Neuron (in vitro differentiated cells): ENCODE data around the gene KIF6.
"Not testable (repeated sequence)": the region's sequence is repeated elsewhere in the genome, so short reads cannot be mapped to it uniquely, and the experiment has no call there.

ENCODE experiments used
- H2AFZ ChIP-seq: one replicate; pipeline ENCODE4 v1.6.1; 2013; ENCODE audit warnings: low read depth, mild to moderate bottlenecking, inconsistent platforms, low read length, moderate library complexity
- H3K27me3 ChIP-seq: one replicate; pipeline ENCODE4 v1.6.1; 2013; ENCODE audit warnings: low read length; ENCODE audit not compliant: insufficient read depth
- H3K36me3 ChIP-seq: one replicate; pipeline ENCODE4 v1.6.1; 2013; ENCODE audit warnings: low read length; ENCODE audit not compliant: insufficient read depth
- H3K4me1 ChIP-seq: one replicate; pipeline ENCODE4 v1.6.1; 2013; ENCODE audit warnings: low read length; ENCODE audit not compliant: insufficient read depth
- H3K4me3 ChIP-seq: 2 replicates; pipeline ENCODE4 v1.5.1; 2013; ENCODE audit warnings: mild to moderate bottlenecking, low read length, moderate library complexity
- H3K9me3 ChIP-seq: one replicate; pipeline ENCODE4 v1.6.1; 2013; ENCODE audit warnings: low read length

Gene KIF6

DNA sequence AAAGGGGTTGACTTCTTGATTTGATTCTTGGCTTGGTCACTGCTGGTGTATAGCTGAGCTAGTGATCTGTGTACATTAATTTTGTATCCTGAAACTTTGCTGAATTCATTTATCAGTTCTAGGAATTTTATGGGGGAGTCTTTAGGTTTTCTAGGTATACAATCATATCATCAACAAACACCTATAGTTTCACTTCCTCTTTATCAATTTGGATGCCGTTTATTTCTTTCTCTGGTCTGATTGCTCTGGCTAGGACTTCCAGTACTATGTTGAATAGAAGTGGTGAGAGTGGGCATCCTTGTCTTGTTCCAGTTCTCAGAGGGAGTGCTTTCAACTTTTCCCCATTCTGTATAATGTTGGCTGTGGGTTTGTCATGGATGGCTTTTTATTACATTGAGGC lies 245.4 kb downstream of the KIF6 start:
- not testable (repeated sequence) for H2AFZ ChIP-seq, H3K36me3 ChIP-seq, H3K9me3 ChIP-seq, H3K27me3 ChIP-seq, H3K4me1 ChIP-seq, H3K4me3 ChIP-seq

DNA sequence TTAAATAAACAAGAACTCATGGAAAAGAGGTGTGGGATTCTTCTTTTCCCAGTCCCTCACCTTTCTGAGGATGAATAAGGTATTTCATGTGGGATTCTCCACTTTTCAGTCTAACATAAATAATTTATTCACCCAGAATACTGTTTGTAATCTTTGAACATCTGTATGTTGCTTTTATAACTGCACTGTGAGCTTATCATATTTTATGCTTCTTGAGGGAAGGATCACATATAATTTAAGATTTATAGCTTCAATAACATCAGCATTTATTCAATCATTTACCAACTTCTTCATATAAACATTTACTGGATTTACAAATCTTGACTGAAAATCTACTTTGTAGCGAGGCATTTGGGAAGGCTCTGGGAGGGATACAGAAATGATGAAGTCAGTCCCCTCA lies 248.5 kb downstream of the KIF6 start:
- no peaks in the 10 kb centered on the region for H3K36me3 ChIP-seq
- H2AFZ ChIP-seq, result no peak overlapping the region
- no peak overlapping the region for H3K4me3 ChIP-seq
- no peaks in the 10 kb centered on the region for H3K27me3 ChIP-seq
- no peaks in the 10 kb centered on the region for H3K4me1 ChIP-seq
- no peaks in the 10 kb centered on the region for H3K9me3 ChIP-seq

GRCh38 chr6:39476151-39476550 lies 249.1 kb downstream of the KIF6 start:
- Histone ChIP-seq H3K4me1 (no peaks in the 10 kb centered on the region), H3K4me3 (no peak overlapping the region), H3K36me3 (no peaks in the 10 kb centered on the region), H2AFZ (no peak overlapping the region), H3K9me3 (no peaks in the 10 kb centered on the region), H3K27me3 (no peaks in the 10 kb centered on the region)

- Histone ChIP-seq H2AFZ (no peak overlapping the region), H3K9me3 (no peaks in the 10 kb centered on the region), H3K36me3 (no peaks in the 10 kb centered on the region), H3K4me3 (no peak overlapping the region), H3K4me1 (no peaks in the 10 kb centered on the region), H3K27me3 (no peaks in the 10 kb centered on the region)
Observed at GRCh38 chr6:39471954-39472659, 253.1 kb downstream of the KIF6 start.

DNA sequence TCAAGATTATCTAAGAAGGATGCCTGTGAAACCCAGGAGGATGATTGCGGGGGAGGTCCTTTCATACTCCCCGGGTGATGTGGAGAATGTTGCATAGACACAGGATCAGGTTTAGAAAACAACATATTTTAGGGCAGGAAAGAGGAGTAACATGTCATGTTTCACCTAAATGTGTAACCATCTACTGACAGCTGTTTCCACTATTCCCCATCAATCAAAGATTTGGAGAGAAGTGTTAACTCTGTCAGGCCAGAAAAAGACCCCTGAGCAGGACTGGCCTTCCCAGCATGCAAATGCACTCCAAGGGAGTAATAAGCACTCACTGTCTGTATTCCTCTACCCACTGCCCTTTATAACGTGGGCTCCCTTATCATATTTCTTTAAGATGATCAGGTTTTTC lies 254.7 kb downstream of the KIF6 start:
- Histone ChIP-seq H2AFZ (no peak overlapping the region), H3K4me3 (no peak overlapping the region), H3K9me3 (no peaks in the 10 kb centered on the region), H3K4me1 (no peaks in the 10 kb centered on the region), H3K27me3 (no peaks in the 10 kb centered on the region), H3K36me3 (no peaks in the 10 kb centered on the region)

GRCh38 chr6:39468385-39468784 lies 256.8 kb downstream of the KIF6 start:
- no peaks in the 10 kb centered on the region for H3K4me1 ChIP-seq

GRCh38 chr6:39466631-39467030 lies 258.6 kb downstream of the KIF6 start:
- no peaks in the 10 kb centered on the region for H3K9me3 ChIP-seq
- no peaks in the 10 kb centered on the region for H3K36me3 ChIP-seq
- H3K4me3 ChIP-seq, result no peak overlapping the region
- no peaks in the 10 kb centered on the region for H3K27me3 ChIP-seq
- no peak overlapping the region for H2AFZ ChIP-seq
- H3K4me1 ChIP-seq, result no peaks in the 10 kb centered on the region

More at GRCh38 chr6:39468385-39468784, 256.8 kb downstream of the KIF6 start:
- Histone ChIP-seq H3K9me3 (no peaks in the 10 kb centered on the region), H3K36me3 (no peaks in the 10 kb centered on the region), H2AFZ (no peak overlapping the region), H3K4me3 (no peak overlapping the region), H3K27me3 (no peaks in the 10 kb centered on the region)

GRCh38 chr6:39465539-39465938 lies 259.7 kb downstream of the KIF6 start:
- Histone ChIP-seq H3K9me3 (no peaks in the 10 kb centered on the region), H3K4me1 (no peaks in the 10 kb centered on the region), H2AFZ (no peak overlapping the region), H3K4me3 (no peak overlapping the region), H3K36me3 (no peaks in the 10 kb centered on the region), H3K27me3 (no peaks in the 10 kb centered on the region)

GRCh38 chr6:39464067-39464466 lies 261.1 kb downstream of the KIF6 start:
- H3K4me3 ChIP-seq, result no peak overlapping the region
- H2AFZ ChIP-seq, result no peak overlapping the region
- no peaks in the 10 kb centered on the region for H3K27me3 ChIP-seq
- no peaks in the 10 kb centered on the region for H3K36me3 ChIP-seq
- no peaks in the 10 kb centered on the region for H3K4me1 ChIP-seq
- H3K9me3 ChIP-seq, result no peaks in the 10 kb centered on the region

DNA sequence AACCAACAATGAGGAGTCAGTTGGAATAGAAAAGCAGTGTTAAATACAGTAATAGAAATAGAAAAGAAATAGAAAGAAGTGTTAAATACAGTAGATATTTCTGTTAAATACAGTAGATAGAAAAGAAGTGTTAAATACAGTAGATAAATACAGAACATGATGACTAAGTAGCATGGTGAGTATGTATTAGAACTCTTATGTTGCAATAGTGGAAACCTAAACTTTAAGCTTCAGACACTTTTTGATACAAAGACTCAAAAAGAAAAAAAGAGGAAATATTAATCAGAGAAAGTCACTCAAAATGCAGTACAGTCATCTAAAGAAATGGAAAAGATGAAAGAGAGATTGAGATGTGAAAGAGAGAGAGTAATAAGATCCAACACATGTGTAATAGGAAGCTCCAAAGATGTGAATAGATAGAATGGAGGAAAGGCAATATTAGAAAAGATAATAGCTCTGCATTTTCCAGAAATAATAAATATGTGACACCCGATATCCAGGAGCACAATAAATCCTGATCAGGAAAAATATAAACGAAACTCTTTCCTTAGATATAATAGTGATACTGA lies 271.2 kb downstream of the KIF6 start:
- Histone ChIP-seq H3K36me3 (no peaks in the 10 kb centered on the region), H3K4me3 (no peak overlapping the region), H3K4me1 (no peaks in the 10 kb centered on the region), H3K9me3 (no peaks in the 10 kb centered on the region), H2AFZ (no peak overlapping the region), H3K27me3 (no peaks in the 10 kb centered on the region)

DNA sequence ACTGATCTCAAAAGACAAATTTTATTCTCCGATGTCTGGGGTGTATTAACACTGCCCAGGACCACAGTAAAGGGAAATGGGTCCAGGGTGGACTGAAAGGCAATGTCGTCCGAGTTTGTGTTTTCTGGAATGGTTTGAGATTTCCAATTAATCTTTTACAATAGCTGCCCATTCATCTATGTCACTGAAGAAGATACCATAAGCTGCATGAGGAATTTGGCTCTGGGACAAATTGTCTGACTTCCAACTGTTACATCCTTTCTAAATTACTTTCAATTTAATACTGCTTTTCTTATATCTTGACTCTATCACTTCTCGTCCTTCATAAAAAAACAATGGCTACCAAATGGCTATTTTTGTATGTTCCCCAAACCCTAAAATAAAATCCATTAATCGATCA lies 272.0 kb downstream of the KIF6 start:
- no peaks in the 10 kb centered on the region for H3K27me3 ChIP-seq
- H2AFZ ChIP-seq, result no peak overlapping the region
- H3K9me3 ChIP-seq, result no peaks in the 10 kb centered on the region
- no peaks in the 10 kb centered on the region for H3K36me3 ChIP-seq
- H3K4me3 ChIP-seq, result no peak overlapping the region
- no peaks in the 10 kb centered on the region for H3K4me1 ChIP-seq

GRCh38 chr6:39452306-39453145 lies 272.7 kb downstream of the KIF6 start:
- H3K4me1 ChIP-seq, result no peaks in the 10 kb centered on the region
- no peak overlapping the region for H3K4me3 ChIP-seq
- no peak overlapping the region for H2AFZ ChIP-seq
- H3K36me3 ChIP-seq, result no peaks in the 10 kb centered on the region
- H3K9me3 ChIP-seq, result no peaks in the 10 kb centered on the region
- H3K27me3 ChIP-seq, result no peaks in the 10 kb centered on the region

GRCh38 chr6:39451831-39452230 lies 273.4 kb downstream of the KIF6 start:
- no peak overlapping the region for H3K4me3 ChIP-seq
- no peaks in the 10 kb centered on the region for H3K36me3 ChIP-seq
- H2AFZ ChIP-seq, result no peak overlapping the region
- no peaks in the 10 kb centered on the region for H3K9me3 ChIP-seq
- no peaks in the 10 kb centered on the region for H3K27me3 ChIP-seq
- H3K4me1 ChIP-seq, result no peaks in the 10 kb centered on the region
